ENCODE data around the gene ZC3H4. TPM values are rescaled to one million over a fixed set of nuclear protein-coding genes. Genes with fewer than 3 reads are reported as not detected.
"Not testable (repeated sequence)": the region's sequence is repeated elsewhere in the genome, so short reads cannot be mapped to it uniquely, and the experiment has no call there.

The ZC3H4 gene
- total RNA-seq, 1 donor from 2014 or later, result 47.5 TPM

DNA sequence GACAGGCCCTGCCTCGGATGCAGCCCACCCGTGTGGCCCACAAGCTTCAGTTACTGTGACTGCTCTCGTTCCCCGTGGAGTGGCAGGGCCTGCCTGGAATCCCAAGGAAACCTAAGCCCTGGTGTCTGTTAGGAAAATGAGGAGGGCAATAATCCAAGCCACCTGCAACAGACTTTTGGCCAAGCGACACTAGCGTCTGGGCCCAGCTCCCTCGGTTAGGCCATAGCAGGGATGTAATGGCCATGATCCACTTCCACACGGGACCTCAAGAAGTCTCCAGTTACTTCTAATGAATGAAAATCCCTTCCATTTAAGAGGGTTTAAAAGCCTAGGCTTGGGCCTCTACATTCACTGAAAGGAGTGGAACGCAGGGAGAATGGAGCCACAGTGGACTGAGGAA is 8.9 kb downstream of the ZC3H4 start:
- DNase-seq, result no peak
- Histone ChIP-seq H3K9me3 (no peaks in the 10 kb centered on the region), H3K4me1 (peaks cover 38% of the 10 kb centered on the region), H3K36me3 (peaks cover 9% of the 10 kb centered on the region), H3K27ac (no peak overlapping the region), H3K4me3 (no peak overlapping the region), H3K27me3 (no peaks in the 10 kb centered on the region)
- TF ChIP-seq, protein P1, sequence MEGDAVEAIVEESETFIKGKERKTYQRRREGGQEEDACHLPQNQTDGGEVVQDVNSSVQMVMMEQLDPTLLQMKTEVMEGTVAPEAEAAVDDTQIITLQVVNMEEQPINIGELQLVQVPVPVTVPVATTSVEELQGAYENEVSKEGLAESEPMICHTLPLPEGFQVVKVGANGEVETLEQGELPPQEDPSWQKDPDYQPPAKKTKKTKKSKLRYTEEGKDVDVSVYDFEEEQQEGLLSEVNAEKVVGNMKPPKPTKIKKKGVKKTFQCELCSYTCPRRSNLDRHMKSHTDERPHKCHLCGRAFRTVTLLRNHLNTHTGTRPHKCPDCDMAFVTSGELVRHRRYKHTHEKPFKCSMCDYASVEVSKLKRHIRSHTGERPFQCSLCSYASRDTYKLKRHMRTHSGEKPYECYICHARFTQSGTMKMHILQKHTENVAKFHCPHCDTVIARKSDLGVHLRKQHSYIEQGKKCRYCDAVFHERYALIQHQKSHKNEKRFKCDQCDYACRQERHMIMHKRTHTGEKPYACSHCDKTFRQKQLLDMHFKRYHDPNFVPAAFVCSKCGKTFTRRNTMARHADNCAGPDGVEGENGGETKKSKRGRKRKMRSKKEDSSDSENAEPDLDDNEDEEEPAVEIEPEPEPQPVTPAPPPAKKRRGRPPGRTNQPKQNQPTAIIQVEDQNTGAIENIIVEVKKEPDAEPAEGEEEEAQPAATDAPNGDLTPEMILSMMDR (IDR thresholded peaks at IDR 0.05), result no peak
- intact Hi-C loops (cut with DNase I), result no loop called here
- ATAC-seq, result no peak

DNA sequence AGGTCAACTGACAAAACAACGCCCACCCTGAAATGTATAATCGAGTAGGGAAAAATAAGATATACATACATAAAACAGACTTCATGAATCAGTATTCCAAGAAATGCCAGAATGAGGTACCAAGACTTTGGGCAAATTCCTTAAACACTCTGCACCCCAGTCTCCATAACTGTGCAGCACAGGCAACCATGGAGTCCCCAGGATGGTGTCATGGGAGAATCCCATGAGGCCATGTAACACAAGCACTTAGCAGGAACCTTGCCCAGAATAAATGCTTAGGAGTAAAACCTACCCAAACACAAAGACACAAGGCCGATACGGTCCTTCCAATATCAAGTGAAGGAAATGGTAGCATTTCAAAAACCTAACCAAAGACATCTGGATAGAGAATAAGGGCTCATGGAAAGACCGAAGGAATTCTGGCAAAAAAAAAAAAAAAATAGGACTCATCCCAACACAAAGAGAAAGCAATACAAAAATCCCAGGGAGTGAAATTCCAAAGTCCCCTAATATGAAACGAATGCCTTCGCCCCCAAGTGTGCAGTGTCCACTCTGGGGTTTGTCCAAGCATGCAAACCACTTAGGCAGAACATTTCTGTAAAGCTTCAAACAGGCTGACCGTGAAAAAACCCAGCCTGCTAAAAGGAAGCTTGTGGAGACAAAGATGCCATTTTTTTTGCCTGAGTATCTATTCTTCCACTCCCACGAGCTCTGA is 11.1 kb downstream of the ZC3H4 start:
- no peak for DNase-seq
- no peaks in the 10 kb centered on the region for H3K9me3 ChIP-seq
- peaks cover 9% of the 10 kb centered on the region for H3K36me3 ChIP-seq
- no peak overlapping the region for H3K4me3 ChIP-seq
- TF ChIP-seq, protein P1 (IDR thresholded peaks at IDR 0.05), result no peak
- ATAC-seq, result no peak
- no peak overlapping the region for H3K27ac ChIP-seq
- intact Hi-C loops (cut with DNase I), result no loop called here
- H3K27me3 ChIP-seq, result no peaks in the 10 kb centered on the region
- peaks cover 35% of the 10 kb centered on the region for H3K4me1 ChIP-seq

DNA sequence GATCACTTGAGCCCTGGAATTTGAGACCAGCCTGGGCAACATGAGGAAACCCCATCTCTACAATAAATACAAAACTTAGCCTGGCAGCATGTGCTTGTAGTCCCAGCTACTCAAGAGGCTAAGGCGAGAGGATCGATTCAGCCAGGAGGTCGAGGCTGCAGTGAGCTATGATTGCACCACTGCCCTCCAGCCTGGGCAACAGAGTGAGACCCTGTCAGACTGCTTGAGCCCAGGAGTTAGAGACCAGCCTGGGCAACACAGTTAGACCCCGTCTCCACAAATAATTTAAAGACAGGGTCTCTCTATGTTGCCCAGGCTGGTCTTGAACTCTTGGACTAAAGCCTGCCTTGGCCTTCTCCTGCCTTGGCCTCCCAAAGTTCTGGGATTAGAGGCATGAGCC is 12.5 kb downstream of the ZC3H4 start:
- H3K4me3 ChIP-seq, result not testable (repeated sequence)
- peaks cover 35% of the 10 kb centered on the region for H3K4me1 ChIP-seq

DNA sequence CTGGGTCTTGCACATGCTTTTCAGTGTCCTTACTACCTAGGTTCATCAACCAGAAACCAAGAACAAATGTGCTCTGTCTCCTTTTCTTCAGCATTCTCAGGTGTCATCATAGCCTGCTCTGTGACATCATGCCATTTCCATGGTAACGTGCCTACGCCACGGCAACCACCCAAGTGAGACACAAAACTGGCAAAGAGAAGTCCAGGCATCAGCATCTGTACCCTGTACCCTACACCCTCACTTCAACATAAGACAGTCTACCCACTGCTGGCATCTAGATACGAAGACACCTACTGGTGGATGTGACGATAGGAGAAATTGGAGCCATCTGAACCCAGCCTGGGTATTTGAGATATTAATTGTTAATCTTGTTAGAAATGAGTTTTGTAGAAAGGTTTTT is 13.3 kb downstream of the ZC3H4 start:
- Histone ChIP-seq H3K27me3 (no peaks in the 10 kb centered on the region), H3K4me1 (peaks cover 43% of the 10 kb centered on the region), H3K9me3 (no peaks in the 10 kb centered on the region), H3K27ac (no peak overlapping the region), H3K4me3 (no peak overlapping the region), H3K36me3 (peaks cover 9% of the 10 kb centered on the region)
- TF ChIP-seq, protein P1 (IDR thresholded peaks at IDR 0.05), result no peak
- intact Hi-C loops (cut with DNase I), result no loop called here
- no peak for DNase-seq
- ATAC-seq, result no peak

More for the DNA sequence above, 12.5 kb downstream of the ZC3H4 start:
- DNase-seq; intact Hi-C loops (cut with DNase I); H3K36me3 ChIP-seq; H3K27ac ChIP-seq; H3K9me3 ChIP-seq; ATAC-seq; H3K27me3 ChIP-seq: not testable (repeated sequence)

DNA sequence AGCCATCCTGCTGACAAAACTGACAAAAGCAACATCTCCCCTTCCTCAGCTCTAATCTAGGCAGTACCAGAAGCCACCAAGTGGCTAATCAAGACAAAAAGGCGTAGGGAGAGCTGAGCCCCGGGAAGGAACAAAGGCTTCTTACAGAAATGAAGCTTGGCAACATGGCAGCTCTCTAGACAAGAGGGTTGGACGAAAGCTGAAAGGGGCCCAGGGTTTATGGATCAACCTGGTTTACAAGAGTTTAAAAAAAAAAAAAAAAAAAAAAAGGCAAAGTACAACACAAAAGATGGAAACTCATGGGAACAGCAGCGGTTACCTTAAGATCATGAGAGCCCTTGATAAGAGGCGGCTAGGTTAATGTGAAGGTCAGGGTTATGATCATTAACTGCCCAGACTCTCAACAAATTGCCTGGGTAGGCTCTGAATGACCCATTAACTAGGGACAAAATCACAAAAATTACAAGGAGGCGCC is 14.0 kb downstream of the ZC3H4 start:
- TF ChIP-seq, protein P1 (IDR thresholded peaks at IDR 0.05), result no peak
- H3K27ac ChIP-seq, result no peak overlapping the region
- H3K27me3 ChIP-seq, result no peaks in the 10 kb centered on the region
- ATAC-seq (no peak), DNase-seq (no peak)
- H3K4me1 ChIP-seq, result peaks cover 50% of the 10 kb centered on the region
- H3K36me3 ChIP-seq, result peaks cover 2% of the 10 kb centered on the region
- intact Hi-C loops (cut with DNase I), result no loop called here
- no peak overlapping the region for H3K4me3 ChIP-seq
- no peaks in the 10 kb centered on the region for H3K9me3 ChIP-seq

DNA sequence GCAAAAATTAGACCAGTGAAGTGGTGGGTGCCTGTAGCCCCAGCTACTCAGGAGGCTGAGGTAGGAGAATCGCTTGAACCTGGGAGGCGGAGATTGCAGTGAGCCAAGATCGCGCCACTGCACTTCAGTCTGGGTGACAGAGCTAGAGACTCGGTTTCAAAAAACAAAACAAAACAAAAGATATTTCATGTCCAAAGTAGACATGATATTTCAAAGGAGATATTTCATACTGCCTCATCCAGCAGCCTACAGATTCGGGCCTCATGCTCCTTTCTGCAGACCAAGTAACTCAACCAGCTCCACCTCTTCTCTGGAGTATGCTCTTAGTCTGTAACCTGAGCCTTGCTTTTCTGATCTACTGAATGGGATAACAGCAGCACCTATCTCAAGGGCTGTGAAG is 15.0 kb downstream of the ZC3H4 start:
- ATAC-seq (no peak), DNase-seq (no peak)
- no peak overlapping the region for H3K4me3 ChIP-seq
- H3K27me3 ChIP-seq, result no peaks in the 10 kb centered on the region
- TF ChIP-seq, protein P1 (IDR thresholded peaks at IDR 0.05), result no peak
- H3K4me1 ChIP-seq, result peaks cover 57% of the 10 kb centered on the region
- intact Hi-C loops (cut with DNase I), result no loop called here
- H3K36me3 ChIP-seq, result peaks cover 9% of the 10 kb centered on the region
- H3K9me3 ChIP-seq, result no peaks in the 10 kb centered on the region
- peak overlapping the region; percentile 25 for H3K27ac ChIP-seq

Data from upper lobe of right lung (tissue), 1 donor.